Loucy (cell line): ENCODE data around the gene CRNKL1.

Experiments
- H2AFZ ChIP-seq: fragments of 200-600 bp; sonication (generic); 2 replicates; pipeline ENCODE4 v1.6.0; 2016; ENCODE audit warnings: antibody characterized with exemption, mild to moderate bottlenecking, low read length, moderate library complexity
- H3F3A ChIP-seq: fragments of 200-600 bp; 2 replicates; pipeline ENCODE4 v1.6.0; 2016; ENCODE audit warnings: antibody characterized with exemption, low read depth, mild to moderate bottlenecking
- H3K27me3 ChIP-seq: fragments of 200-600 bp; sonication (generic); 2 replicates; pipeline ENCODE4 v1.6.1; 2014; ENCODE audit warnings: low read length, mild to moderate bottlenecking; ENCODE audit not compliant: insufficient read depth, poor library complexity, severe bottlenecking
- H3K36me3 ChIP-seq: fragments of 200-600 bp; sonication (generic); 2 replicates; pipeline ENCODE4 v1.6.1; 2016; ENCODE audit warnings: low read length; ENCODE audit not compliant: insufficient read depth
- H3K4me1 ChIP-seq: fragments of 200-600 bp; sonication (generic); 2 replicates; pipeline ENCODE4 v1.5.1; 2014; ENCODE audit warnings: low read length, mild to moderate bottlenecking; ENCODE audit not compliant: insufficient read depth, poor library complexity, severe bottlenecking
- H3K4me2 ChIP-seq: fragments of 200-600 bp; sonication (generic); 2 replicates; pipeline ENCODE4 v1.6.0; 2014; ENCODE audit warnings: antibody characterized with exemption, low read length, low read depth, mild to moderate bottlenecking; ENCODE audit not compliant: poor library complexity, severe bottlenecking
- H3K4me3 ChIP-seq: fragments of 200-600 bp; sonication (generic); 2 replicates; pipeline ENCODE4 v1.5.1; 2014; ENCODE audit warnings: low read length, mild to moderate bottlenecking, mixed read lengths; ENCODE audit not compliant: poor library complexity, severe bottlenecking
- H3K79me2 ChIP-seq: fragments of 200-600 bp; sonication (generic); 2 replicates; pipeline ENCODE4 v1.6.1; 2014; ENCODE audit warnings: low read length; ENCODE audit not compliant: insufficient read depth
- H3K9ac ChIP-seq: fragments of 200-600 bp; sonication (generic); 2 replicates; pipeline ENCODE4 v1.6.0; 2014; ENCODE audit warnings: mild to moderate bottlenecking, low read depth, low read length, moderate library complexity; ENCODE audit not compliant: poor library complexity, severe bottlenecking
- H3K9me2 ChIP-seq: fragments of 200-600 bp; sonication (generic); replicated peaks from 2 replicates; pipeline ENCODE4 v1.6.1; 2016; ENCODE audit warnings: low read depth, low read length, mixed read lengths
- H3K9me3 ChIP-seq: fragments of 200-600 bp; sonication (generic); 2 replicates; pipeline ENCODE4 v1.6.1; 2014; ENCODE audit warnings: mild to moderate bottlenecking, antibody characterized with exemption, low read length, low read depth; ENCODE audit not compliant: insufficient read depth
- H4K20me1 ChIP-seq: fragments of 200-600 bp; sonication (generic); 2 replicates; pipeline ENCODE4 v1.6.0; 2014; ENCODE audit warnings: antibody characterized with exemption, low read length, mild to moderate bottlenecking; ENCODE audit not compliant: insufficient read depth, poor library complexity, severe bottlenecking
- CTCF ChIP-seq: fragments of 200-600 bp; sonication (generic); conservative IDR thresholded peaks from 2 replicates; pipeline ENCODE4 v1.5.1; 2014; ENCODE audit warnings: mild to moderate bottlenecking, antibody characterized with exemption, low read length
- EZH2phosphoT487 ChIP-seq: fragments of 200-600 bp; IDR thresholded peaks from 2 replicates; pipeline ENCODE4 v1.6.1; 2018; ENCODE audit warnings: antibody characterized with exemption, mild to moderate bottlenecking, moderate library complexity, borderline replicate concordance

CRNKL1 gene

GRCh38 chr20:19996917-19997316 is 55.3 kb downstream of the CRNKL1 start:
- Histone ChIP-seq H3K9me2 (no peaks in the 10 kb centered on the region), H3K4me3 (no peak overlapping the region)

GRCh38 chr20:19996222-19996621 is 56.0 kb downstream of the CRNKL1 start:
- Histone ChIP-seq H3K9ac (no peak overlapping the region), H4K20me1 (no peaks in the 10 kb centered on the region), H3K9me2 (no peaks in the 10 kb centered on the region), H2AFZ (no peak overlapping the region), H3K27me3 (no peaks in the 10 kb centered on the region), H3K79me2 (no peaks in the 10 kb centered on the region), H3K4me3 (no peak overlapping the region), H3K4me1 (no peaks in the 10 kb centered on the region), H3K4me2 (no peak overlapping the region), H3F3A (no peaks in the 10 kb centered on the region), H3K36me3 (no peaks in the 10 kb centered on the region), H3K9me3 (no peaks in the 10 kb centered on the region)
- no peak for TF ChIP-seq EZH2phosphoT487
- TF ChIP-seq CTCF, result no peak

More at GRCh38 chr20:19996917-19997316, 55.3 kb downstream of the CRNKL1 start:
- no peak overlapping the region for H3K9ac ChIP-seq
- H4K20me1 ChIP-seq, result no peaks in the 10 kb centered on the region
- no peaks in the 10 kb centered on the region for H3K27me3 ChIP-seq
- H3K36me3 ChIP-seq, result no peaks in the 10 kb centered on the region
- H3K4me2 ChIP-seq, result no peak overlapping the region
- no peaks in the 10 kb centered on the region for H3K79me2 ChIP-seq
- TF ChIP-seq EZH2phosphoT487 (no peak), CTCF (no peak)
- H3F3A ChIP-seq, result no peaks in the 10 kb centered on the region
- H3K4me1 ChIP-seq, result no peaks in the 10 kb centered on the region
- no peaks in the 10 kb centered on the region for H3K9me3 ChIP-seq
- no peak overlapping the region for H2AFZ ChIP-seq

- no peaks in the 10 kb centered on the region for H3K4me1 ChIP-seq
- H3F3A ChIP-seq, result no peaks in the 10 kb centered on the region
- TF ChIP-seq EZH2phosphoT487, result no peak
- TF ChIP-seq CTCF, result peak; percentile 92
- no peaks in the 10 kb centered on the region for H3K9me3 ChIP-seq
- no peaks in the 10 kb centered on the region for H3K27me3 ChIP-seq
- no peaks in the 10 kb centered on the region for H3K36me3 ChIP-seq
- no peaks in the 10 kb centered on the region for H3K79me2 ChIP-seq
- H3K4me2 ChIP-seq, result no peak overlapping the region
- no peak overlapping the region for H3K4me3 ChIP-seq
- H4K20me1 ChIP-seq, result no peaks in the 10 kb centered on the region
- H3K9ac ChIP-seq, result no peak overlapping the region
- H2AFZ ChIP-seq, result no peak overlapping the region
- no peaks in the 10 kb centered on the region for H3K9me2 ChIP-seq
Observed at GRCh38 chr20:19995220-19995863, 56.9 kb downstream of the CRNKL1 start.
